Activated CD4-positive, alpha-beta T cell treated with anti-CD3 and anti-CD28 coated beads, Interleukin-2, Interleukin-4, amounts not matched to agents 100 ng/mL and 50 ng/mL, durations not matched to agents 16 hours and 8 hours (primary cell): ENCODE results near the gene IL21.
"Not testable (repeated sequence)": the region's sequence is repeated elsewhere in the genome, so short reads cannot be mapped to it uniquely, and the experiment has no call there.

Experiments used
- DNase-seq: peaks from one replicate; pipeline ENCODE4 v3.0.0-alpha.2; 2020; ENCODE audit warnings: low spot score

IL21 gene

DNA sequence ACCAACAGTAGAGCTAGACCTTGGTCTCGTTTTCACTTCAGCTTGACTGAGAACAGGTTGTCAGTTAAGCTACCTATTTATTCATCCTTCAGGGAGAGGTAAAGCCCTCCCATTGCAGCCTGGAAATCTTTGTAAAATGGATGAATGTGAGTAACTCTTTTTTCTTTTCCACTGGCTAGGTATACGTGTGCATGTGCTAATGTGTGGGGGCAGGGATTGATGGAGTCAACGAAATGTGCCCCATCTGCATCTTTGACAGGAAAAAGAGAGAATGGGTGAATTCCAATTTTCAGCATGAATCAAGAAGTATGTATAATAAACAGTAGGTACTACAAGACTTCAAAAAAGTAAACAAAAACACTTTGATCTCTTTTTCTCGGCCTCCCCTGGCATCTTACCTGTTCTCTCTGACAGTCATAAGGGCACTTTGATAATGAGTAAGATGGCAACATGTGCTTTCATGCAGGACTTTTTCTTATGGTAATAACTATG is at the start of gene IL21:
TSS of gene IL21 (minus strand) at position 51 of the 492 bp plus-strand sequence. CDS start 55 bp downstream, outside the sequence.
- peak; percentile 73 for DNase-seq

DNA sequence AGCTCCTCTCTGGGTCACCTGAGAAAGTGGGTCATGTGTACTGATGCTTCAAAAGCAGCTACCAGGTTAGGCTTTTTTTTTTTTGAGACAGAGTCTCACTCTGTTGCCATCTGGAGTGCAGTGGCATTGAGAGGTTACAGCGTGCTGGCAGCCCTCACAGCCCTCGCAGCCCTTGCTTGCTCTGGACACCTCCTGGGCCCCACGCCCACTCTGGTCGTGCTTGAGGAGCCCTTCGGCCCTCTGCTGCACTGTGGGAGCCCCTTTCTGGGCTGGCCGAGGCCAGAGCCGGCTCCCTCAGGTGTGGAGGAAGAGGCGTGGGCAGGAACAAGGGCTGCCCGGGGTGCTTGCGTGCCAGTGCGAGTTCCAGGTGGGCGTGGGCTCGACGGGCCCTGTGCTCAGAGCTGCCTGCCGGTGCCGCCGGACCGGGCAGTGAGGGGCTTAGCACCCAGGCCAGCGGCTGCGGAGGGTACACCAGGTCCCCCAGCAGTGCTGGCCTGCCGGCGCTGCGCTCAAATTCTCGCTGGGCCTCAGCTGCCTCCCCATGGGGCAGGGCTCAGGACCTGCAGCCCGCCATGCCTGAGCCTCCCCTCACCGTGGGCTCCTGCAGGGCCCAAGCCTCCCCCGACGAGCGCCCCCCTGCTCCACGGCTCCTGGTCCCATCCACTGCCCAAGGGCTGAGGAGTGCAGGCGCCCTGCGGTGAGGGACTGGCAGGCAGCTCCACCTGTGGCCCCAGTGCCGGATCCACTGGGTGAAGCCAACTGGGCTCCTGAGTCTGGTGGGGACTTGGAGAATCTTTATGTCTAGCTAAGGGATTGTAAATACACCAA is 49.3 kb upstream of the IL21 start:
- no peak for DNase-seq

DNA sequence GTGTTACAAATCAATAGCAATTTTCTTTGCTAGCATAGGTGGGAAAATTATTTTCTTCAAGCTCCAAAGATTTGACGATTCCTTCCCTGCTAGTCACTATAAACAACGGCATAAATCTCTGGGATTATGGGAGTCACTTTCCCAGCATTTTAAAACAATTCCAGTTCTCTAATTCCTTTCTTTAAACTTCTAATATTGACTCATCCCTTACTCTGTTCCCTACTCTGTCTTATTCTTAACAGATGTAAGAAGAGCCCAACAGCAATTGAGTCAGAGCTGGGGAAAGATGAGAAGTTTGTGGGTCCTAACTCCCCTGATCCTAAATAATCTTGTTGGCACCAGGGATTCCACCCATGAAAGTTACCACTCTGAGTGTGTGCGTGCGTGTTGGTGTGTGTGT is 47.4 kb upstream of the IL21 start:
- no peak for DNase-seq

DNA sequence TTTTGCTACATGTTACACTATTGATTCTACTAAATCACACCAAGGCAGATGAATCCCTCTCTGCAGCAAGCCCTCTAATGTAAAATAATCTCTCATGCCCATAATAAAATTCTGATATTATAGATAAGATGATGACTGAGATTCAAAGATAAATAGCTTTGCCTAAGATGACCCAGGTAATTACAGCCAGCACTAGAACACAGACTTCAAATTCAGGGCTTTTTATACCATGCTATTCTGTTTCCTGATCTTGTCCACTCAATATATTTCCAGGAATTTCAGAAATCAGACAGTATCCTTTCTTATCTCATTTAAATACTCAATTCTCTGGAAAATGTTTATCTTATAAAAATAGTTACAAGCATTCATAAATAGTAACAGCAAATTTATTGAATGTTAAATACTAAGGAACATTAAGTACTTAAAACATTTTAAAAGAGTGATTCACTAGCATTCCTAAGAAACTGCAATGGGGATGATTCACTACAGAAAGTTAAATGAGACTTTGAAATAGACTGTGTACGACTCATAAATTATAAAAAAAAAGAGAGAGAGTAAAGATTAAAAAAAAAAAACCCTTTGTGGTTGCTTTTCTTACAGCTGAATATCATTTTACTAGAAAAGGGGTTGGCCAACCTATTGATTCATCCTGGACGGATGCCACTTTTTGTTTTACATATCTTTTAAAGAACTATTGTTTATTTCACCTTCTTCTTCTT is 45.8 kb upstream of the IL21 start:
- peak; percentile 49 for DNase-seq

DNA sequence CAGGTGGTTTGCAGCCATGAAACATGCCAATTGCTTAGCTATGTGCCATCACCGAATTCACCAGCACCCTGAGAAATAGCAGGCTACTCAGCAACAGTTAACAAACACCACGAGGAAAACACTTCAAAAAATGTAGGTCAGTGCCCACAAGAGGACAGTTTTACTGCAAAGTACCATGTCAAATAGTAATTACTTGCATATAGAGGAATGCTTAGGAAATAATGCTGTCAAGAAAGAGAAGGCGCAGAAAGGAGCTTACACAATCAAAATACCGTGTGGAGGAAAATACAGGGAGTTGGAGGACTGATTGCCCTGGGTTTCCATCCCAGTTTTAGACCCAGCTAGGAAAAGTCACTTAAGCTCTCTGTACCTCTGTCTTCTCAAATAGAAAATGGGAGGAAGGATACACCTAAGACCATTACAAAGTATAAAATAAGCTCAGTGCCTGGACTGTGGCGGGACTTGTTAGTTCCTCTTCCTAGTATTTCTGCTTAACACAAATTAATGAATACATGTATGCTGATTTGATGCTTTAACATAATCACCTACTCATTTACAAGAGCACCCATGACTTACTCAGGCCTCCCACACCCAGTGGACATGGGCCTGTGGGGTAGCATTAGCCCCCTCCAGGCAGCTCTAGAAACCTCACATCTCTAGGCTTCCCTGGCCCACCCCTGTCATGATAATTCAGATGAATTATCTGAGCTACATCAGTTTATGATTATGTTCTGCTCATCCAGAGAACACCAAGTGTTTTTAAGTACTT is 44.5 kb upstream of the IL21 start:
- no peak for DNase-seq

DNA sequence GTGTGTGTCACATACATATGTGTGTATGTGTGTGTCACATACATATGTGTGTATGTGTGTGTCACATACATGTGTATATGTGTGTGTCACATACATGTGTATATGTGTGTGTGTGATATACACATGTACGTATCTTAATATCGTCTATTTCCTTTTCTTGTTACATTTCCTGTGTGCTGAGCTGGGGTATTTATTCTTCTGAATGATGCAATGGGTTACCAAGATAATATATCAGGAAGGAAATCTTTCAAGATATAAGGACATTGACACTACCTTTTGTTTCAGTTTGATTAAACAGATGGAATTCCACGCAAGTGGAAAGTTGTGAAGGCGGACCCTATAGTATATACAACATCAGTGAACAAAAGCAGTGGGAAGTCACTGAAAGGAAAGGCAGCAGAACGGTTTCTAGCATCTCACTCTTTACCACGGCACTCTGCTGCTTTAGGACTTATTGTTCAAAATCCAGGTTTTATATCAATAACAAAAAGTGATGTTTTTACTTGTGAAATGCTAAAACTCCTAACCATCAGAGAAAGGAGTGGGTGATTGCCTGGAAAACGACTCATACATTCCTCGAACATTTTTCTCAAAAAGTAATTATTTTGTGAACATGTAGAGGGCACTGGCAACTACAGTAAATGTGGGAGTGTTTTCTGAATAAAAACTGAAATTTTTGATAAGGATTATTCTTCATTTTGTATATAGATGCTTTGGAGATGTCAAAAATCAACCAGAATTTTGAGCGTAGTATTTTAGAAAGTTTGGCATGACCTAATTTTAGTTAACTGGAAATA is 43.1 kb upstream of the IL21 start:
- peak; percentile 42 for DNase-seq

GRCh38 chr4:122663291-122663690 is 42.4 kb upstream of the IL21 start:
- DNase-seq: no peak

GRCh38 chr4:122662701-122663100 is 41.8 kb upstream of the IL21 start:
- no peak for DNase-seq

- DNase-seq: no peak
Measured at GRCh38 chr4:122661176-122662160, 40.6 kb upstream of the IL21 start.

DNA sequence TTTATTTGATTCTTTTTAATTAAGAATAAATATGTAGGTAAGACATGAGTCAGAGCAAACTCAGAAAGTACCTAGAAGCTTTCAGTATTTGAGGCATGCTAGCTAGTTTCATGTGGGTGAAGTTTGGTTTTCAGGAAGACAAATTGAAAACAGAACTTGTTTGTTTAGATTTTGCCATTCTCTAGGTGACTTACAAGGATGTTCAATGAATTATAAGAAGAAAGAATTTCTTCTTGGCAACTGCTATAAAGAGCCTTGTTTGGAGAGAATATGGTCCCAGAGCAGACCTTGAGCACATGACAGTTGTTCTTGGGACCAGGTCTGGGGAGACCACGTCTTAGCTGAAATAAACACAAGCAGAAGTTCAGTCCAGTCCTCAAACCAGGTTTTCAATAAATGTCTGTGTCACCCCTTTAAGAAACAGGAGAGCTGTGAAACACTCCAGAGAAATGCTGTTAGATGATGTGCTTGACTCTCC is 38.0 kb upstream of the IL21 start:
- peak; percentile 83 for DNase-seq

DNA sequence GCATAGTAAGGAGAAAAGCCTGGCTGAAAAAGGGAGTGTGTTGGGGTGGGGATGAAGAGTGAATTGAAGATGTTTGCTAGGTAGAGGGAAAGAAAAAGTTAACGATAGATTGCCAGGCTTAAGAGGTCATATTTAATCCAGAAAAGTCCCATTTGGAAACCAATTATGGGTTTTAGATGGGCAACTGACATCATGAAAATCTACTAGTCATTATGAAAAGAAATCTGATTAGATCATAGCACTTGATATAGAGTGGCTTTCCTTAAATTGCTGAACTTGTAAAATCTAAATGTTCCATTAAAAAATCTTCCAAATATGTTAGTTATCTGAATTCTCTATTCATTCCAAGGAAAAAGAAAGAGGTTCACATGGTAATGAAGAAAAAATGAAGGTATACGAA is 37.5 kb upstream of the IL21 start:
- DNase-seq: no peak

GRCh38 chr4:122657553-122657952 is 36.7 kb upstream of the IL21 start:
- DNase-seq: peak; percentile 65

GRCh38 chr4:122656583-122656982 is 35.7 kb upstream of the IL21 start:
- not testable (repeated sequence) for DNase-seq

GRCh38 chr4:122652379-122652778 is 31.5 kb upstream of the IL21 start:
- DNase-seq: peak; percentile 77

GRCh38 chr4:122650148-122650547 is 29.3 kb upstream of the IL21 start:
- DNase-seq: no peak

DNA sequence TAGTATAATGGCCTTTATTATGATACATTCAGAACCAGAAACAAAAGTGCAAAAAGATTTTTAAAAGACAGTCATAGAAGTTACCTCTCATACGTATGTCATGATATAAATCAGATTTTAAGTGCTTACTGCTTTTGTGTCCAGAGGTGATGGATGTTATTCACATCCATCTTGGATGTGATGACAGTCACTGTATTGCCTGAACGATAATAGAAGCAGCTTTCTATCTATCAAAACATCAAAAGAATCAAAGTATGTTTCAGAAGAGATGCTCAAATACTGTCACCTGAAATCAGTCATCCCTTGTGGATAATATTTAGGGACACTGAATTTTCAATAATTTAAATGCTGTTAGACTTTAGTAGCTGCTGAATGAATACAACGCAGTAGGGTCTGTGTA is 26.8 kb upstream of the IL21 start:
- DNase-seq: no peak

DNA sequence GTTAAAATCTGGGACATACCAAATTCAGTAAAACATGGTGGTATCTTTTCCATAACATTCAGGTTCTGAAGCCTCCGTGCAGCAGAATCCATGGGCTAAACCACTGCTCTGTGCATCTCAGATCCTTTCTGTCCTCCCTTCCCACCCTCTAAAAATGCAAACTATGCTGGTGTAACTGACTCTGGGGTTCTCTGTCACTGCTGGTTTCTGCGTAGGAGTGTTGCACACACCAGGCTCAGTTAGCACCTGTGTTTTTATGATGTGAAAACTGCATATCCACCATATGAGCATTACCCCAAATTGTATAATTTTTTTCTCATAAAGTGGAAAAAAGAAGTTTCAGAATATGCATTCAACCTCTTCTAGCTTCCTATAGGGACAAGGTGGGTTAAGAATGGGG is 22.4 kb upstream of the IL21 start:
- no peak for DNase-seq

GRCh38 chr4:122639181-122639580 is 18.3 kb upstream of the IL21 start:
- DNase-seq: peak; percentile 43

- DNase-seq: no peak
Measured at GRCh38 chr4:122636697-122637096, 15.8 kb upstream of the IL21 start.

GRCh38 chr4:122635205-122635604 is 14.3 kb upstream of the IL21 start:
- DNase-seq: peak; percentile 74
